H9 (cell line): ENCODE measurements around the gene AFDN. TPM values are rescaled to one million over a fixed set of nuclear protein-coding genes. Genes with fewer than 3 reads are reported as not detected.

Experiments used
- DNase-seq: peaks from one replicate; pipeline ENCODE4 v3.0.0-alpha.2; 2017
- H2AFZ ChIP-seq: one replicate; pipeline ENCODE4 v1.6.1; 2013; ENCODE audit warnings: mild to moderate bottlenecking, low read length, control low read depth, moderate library complexity
- H2AK5ac ChIP-seq: 2 replicates; pipeline ENCODE4 v1.6.1; 2013; ENCODE audit warnings: low read length, control low read depth, mixed read lengths; ENCODE audit not compliant: insufficient read length
- H2BK120ac ChIP-seq: one replicate; pipeline ENCODE4 v1.6.1; 2013; ENCODE audit warnings: low read depth, mild to moderate bottlenecking, low read length, control low read depth, inconsistent platforms; ENCODE audit not compliant: poor library complexity, severe bottlenecking
- H2BK12ac ChIP-seq: 2 replicates; pipeline ENCODE4 v1.6.1; 2013; ENCODE audit warnings: low read length, control low read depth, mixed read lengths, low read depth; ENCODE audit not compliant: insufficient read length
- H2BK15ac ChIP-seq: 2 replicates; pipeline ENCODE4 v1.6.1; 2013; ENCODE audit warnings: low read depth, low read length, control low read depth
- H2BK20ac ChIP-seq: one replicate; pipeline ENCODE4 v1.6.1; 2013; ENCODE audit warnings: low read depth, mild to moderate bottlenecking, low read length, control low read depth, inconsistent platforms; ENCODE audit not compliant: poor library complexity, severe bottlenecking
- H2BK5ac ChIP-seq: 2 replicates; pipeline ENCODE4 v1.6.1; 2013; ENCODE audit warnings: low read length, control low read depth, mixed read lengths; ENCODE audit not compliant: insufficient read length
- H3K14ac ChIP-seq: 2 replicates; pipeline ENCODE4 v1.6.1; 2013; ENCODE audit warnings: low read length, control low read depth; ENCODE audit not compliant: insufficient read depth
- H3K18ac ChIP-seq: 2 replicates; pipeline ENCODE4 v1.6.1; 2013; ENCODE audit warnings: low read depth, mild to moderate bottlenecking, mixed read lengths, low read length, control low read depth; ENCODE audit not compliant: insufficient read length
- H3K23ac ChIP-seq: 2 replicates; pipeline ENCODE4 v1.6.1; 2013; ENCODE audit warnings: low read length, control low read depth, mixed read lengths, low read depth; ENCODE audit not compliant: insufficient read length
- H3K23me2 ChIP-seq: 2 replicates; pipeline ENCODE4 v1.6.1; 2013; ENCODE audit warnings: low read depth, mild to moderate bottlenecking, mixed read lengths, low read length, control low read depth; ENCODE audit not compliant: insufficient read length, poor library complexity, severe bottlenecking
- H3K27ac ChIP-seq: 2 replicates; pipeline ENCODE4 v1.5.1; 2013; ENCODE audit warnings: low read length, control low read depth, mixed read lengths, low read depth; ENCODE audit not compliant: insufficient read length
- H3K27me3 ChIP-seq: 2 replicates; pipeline ENCODE4 v1.6.1; 2013; ENCODE audit warnings: low read length, control low read depth, inconsistent platforms; ENCODE audit not compliant: insufficient read depth
- H3K4ac ChIP-seq: 2 replicates; pipeline ENCODE4 v1.6.1; 2013; ENCODE audit warnings: low read depth, mild to moderate bottlenecking, control low read depth, inconsistent platforms, low read length, moderate library complexity
- H3K4me1 ChIP-seq: 2 replicates; pipeline ENCODE4 v1.6.1; 2013; ENCODE audit warnings: low read length, control low read depth, inconsistent platforms; ENCODE audit not compliant: insufficient read depth
- H3K4me2 ChIP-seq: 2 replicates; pipeline ENCODE4 v1.6.1; 2013; ENCODE audit warnings: low read length, control low read depth, mixed read lengths; ENCODE audit not compliant: insufficient read length, insufficient read depth
- H3K56ac ChIP-seq: 2 replicates; pipeline ENCODE4 v1.6.1; 2013; ENCODE audit warnings: low read depth, mild to moderate bottlenecking, mixed read lengths, low read length, control low read depth; ENCODE audit not compliant: insufficient read length
- H3K79me1 ChIP-seq: 2 replicates; pipeline ENCODE4 v1.6.1; 2013; ENCODE audit warnings: low read depth, mild to moderate bottlenecking, moderate library complexity, low read length, control low read depth, inconsistent platforms; ENCODE audit not compliant: insufficient read depth, poor library complexity, severe bottlenecking
- H3K79me2 ChIP-seq: 2 replicates; pipeline ENCODE4 v1.6.1; 2013; ENCODE audit warnings: low read length, control low read depth, inconsistent platforms; ENCODE audit not compliant: insufficient read depth
- H3K9ac ChIP-seq: 2 replicates; pipeline ENCODE4 v1.6.1; 2013; ENCODE audit warnings: low read length, control low read depth, mixed read lengths; ENCODE audit not compliant: insufficient read length; ENCODE audit errors: extremely low read depth
- H3K9me3 ChIP-seq: one replicate; pipeline ENCODE4 v1.6.1; 2013; ENCODE audit warnings: low read depth, low read length, inconsistent platforms; ENCODE audit not compliant: control insufficient read depth
- H3T11ph ChIP-seq: one replicate; pipeline ENCODE4 v1.6.1; 2013; ENCODE audit warnings: mild to moderate bottlenecking, low read length, control low read depth, inconsistent platforms
- H4K20me1 ChIP-seq: one replicate; pipeline ENCODE4 v1.6.1; 2013; ENCODE audit not compliant: control insufficient read depth, insufficient read length, insufficient read depth
- H4K5ac ChIP-seq: 2 replicates; pipeline ENCODE4 v1.6.1; 2013; ENCODE audit warnings: low read depth, mild to moderate bottlenecking, mixed read lengths, low read length, control low read depth; ENCODE audit not compliant: insufficient read length
- H4K8ac ChIP-seq: replicated peaks from 2 replicates; pipeline ENCODE4 v1.6.1; 2013; ENCODE audit warnings: low read length, control low read depth, mixed read lengths, low read depth; ENCODE audit not compliant: insufficient read length
- H4K91ac ChIP-seq: 2 replicates; pipeline ENCODE4 v1.6.1; 2013; ENCODE audit warnings: low read depth, mild to moderate bottlenecking, moderate library complexity, mixed read lengths, low read length, control low read depth; ENCODE audit not compliant: insufficient read length
- H3K27ac Mint-ChIP-seq, 3 experiments: 2 replicates in 2 of 3; 3 replicates in 1 of 3; pipeline ENCODE4 v1.8.0; 2020 to 2021; ENCODE audit warnings: mixed read lengths in 3 of 3, mild to moderate bottlenecking in 1 of 3, moderate library complexity in 1 of 3
- H3K27me3 Mint-ChIP-seq: 2 replicates; pipeline ENCODE4 v1.8.0; 2021; ENCODE audit warnings: low read depth, mild to moderate bottlenecking, moderate library complexity, mixed read lengths
- H3K36me3 Mint-ChIP-seq, 3 experiments: 2 replicates in 2 of 3; 3 replicates in 1 of 3; pipeline ENCODE4 v1.8.0; 2020 to 2021; ENCODE audit warnings: low read depth in 3 of 3, mixed read lengths in 3 of 3; ENCODE audit not compliant: insufficient read depth in 1 of 3
- H3K4me1 Mint-ChIP-seq, 2 experiments: 2 replicates each; pipeline ENCODE4 v1.8.0; 2020; ENCODE audit warnings: mixed read lengths in 2 of 2
- H3K4me3 Mint-ChIP-seq, 2 experiments: 2 replicates in 1 of 2; 3 replicates in 1 of 2; pipeline ENCODE4 v1.8.0; 2020 to 2021; ENCODE audit warnings: mild to moderate bottlenecking in 2 of 2, mixed read lengths in 2 of 2, moderate library complexity in 1 of 2
- H3K9me3 Mint-ChIP-seq, 2 experiments: 2 replicates in 1 of 2; 3 replicates in 1 of 2; pipeline ENCODE4 v1.8.0; 2020; ENCODE audit warnings: mild to moderate bottlenecking in 2 of 2, mixed read lengths in 2 of 2, moderate library complexity in 1 of 2
- WGBS: extraction: QIAGEN DNeasy Blood & Tissue Kit; methylation state at CpG from one replicate; pipeline ENCODE4 v1.1.7; 2013; ENCODE audit warnings: missing lambda C conversion rate, low lambda C conversion rate, mixed read lengths; ENCODE audit not compliant: insufficient read length; ENCODE audit errors: extremely low coverage; 5-methylcytosine and 5-hydroxymethylcytosine counted together
- total RNA-seq: library from RNA; stranded (reverse); gene quantifications from 2 replicates; pipeline ENCODE4 v1.2.1, GENCODE V29; 2021
- TF ChIP-seq, protein P1 (sequence below): fragments of 200-600 bp; sonication (generic); conservative IDR thresholded peaks from 3 replicates; pipeline ENCODE4 v1.8.0; 2021; ENCODE audit warnings: antibody characterized with exemption, mild to moderate bottlenecking

Gene AFDN
- total RNA-seq, 1 experiment from 2014 or later = 157 TPM

DNA sequence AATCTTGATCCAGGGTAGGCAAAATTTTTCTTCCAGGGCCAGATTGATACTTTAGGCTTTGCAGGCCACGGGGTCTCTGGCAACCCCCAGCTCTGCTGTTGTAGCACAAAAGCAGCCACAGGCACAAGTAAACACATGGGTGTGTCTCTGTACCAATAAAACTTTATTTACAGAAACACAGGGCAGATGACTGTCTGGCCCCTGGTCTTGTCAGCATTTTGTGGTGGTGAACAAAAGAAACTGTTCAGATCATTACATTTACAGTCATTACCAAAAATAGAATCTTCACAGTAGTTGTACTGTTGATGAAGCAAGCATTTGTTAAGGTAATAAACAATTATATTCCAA lies 125.8 kb downstream of the AFDN start:
- no peak overlapping the region for H2BK20ac ChIP-seq
- no peaks in the 10 kb centered on the region for H3K79me2 ChIP-seq
- no peaks in the 10 kb centered on the region for H4K20me1 ChIP-seq
- no peak overlapping the region for H3K23ac ChIP-seq
- H2BK15ac ChIP-seq = no peak overlapping the region
- no peak overlapping the region for H2BK5ac ChIP-seq
- no peak overlapping the region for H2BK120ac ChIP-seq
- H3K27me3 Mint-ChIP-seq = no peaks in the 10 kb centered on the region
- H3K4ac ChIP-seq = no peak overlapping the region
- TF ChIP-seq, protein P1, sequence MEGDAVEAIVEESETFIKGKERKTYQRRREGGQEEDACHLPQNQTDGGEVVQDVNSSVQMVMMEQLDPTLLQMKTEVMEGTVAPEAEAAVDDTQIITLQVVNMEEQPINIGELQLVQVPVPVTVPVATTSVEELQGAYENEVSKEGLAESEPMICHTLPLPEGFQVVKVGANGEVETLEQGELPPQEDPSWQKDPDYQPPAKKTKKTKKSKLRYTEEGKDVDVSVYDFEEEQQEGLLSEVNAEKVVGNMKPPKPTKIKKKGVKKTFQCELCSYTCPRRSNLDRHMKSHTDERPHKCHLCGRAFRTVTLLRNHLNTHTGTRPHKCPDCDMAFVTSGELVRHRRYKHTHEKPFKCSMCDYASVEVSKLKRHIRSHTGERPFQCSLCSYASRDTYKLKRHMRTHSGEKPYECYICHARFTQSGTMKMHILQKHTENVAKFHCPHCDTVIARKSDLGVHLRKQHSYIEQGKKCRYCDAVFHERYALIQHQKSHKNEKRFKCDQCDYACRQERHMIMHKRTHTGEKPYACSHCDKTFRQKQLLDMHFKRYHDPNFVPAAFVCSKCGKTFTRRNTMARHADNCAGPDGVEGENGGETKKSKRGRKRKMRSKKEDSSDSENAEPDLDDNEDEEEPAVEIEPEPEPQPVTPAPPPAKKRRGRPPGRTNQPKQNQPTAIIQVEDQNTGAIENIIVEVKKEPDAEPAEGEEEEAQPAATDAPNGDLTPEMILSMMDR = no peak
- no peak overlapping the region for H3K4me2 ChIP-seq
- no peaks in the 10 kb centered on the region for H3K23me2 ChIP-seq
- no peaks in the 10 kb centered on the region for H3K4me1 ChIP-seq
- H3K79me1 ChIP-seq = peaks cover 3% of the 10 kb centered on the region
- no peak overlapping the region for H2AK5ac ChIP-seq
- H4K8ac ChIP-seq = no peak overlapping the region
- H3K27ac ChIP-seq = no peak overlapping the region
- H3K18ac ChIP-seq = no peak overlapping the region
- H3K9me3 ChIP-seq = no peaks in the 10 kb centered on the region
- no peak overlapping the region for H2AFZ ChIP-seq
- H2BK12ac ChIP-seq = no peak overlapping the region
- H3K4me3 Mint-ChIP-seq = no peak overlapping the region
- H4K5ac ChIP-seq = no peak overlapping the region
- H3K36me3 Mint-ChIP-seq = peaks cover 44 to 68% (median 66%) of the 10 kb centered on the region in 3 experiments; a peak in 6 of 7 replicates
- H4K91ac ChIP-seq = no peak overlapping the region
- no peak overlapping the region for H3T11ph ChIP-seq
- H3K56ac ChIP-seq = no peak overlapping the region
- H3K9ac ChIP-seq = no peak overlapping the region
- H3K27ac Mint-ChIP-seq = no peak overlapping the region
- no peaks in the 10 kb centered on the region for H3K9me3 Mint-ChIP-seq
- no peaks in the 10 kb centered on the region for H3K4me1 Mint-ChIP-seq
- no peak overlapping the region for H3K14ac ChIP-seq
- no CpG with 5 or more reads among the region's 1 CpG for WGBS
- H3K27me3 ChIP-seq = no peaks in the 10 kb centered on the region; the same call in 1 of the 2 replicates
- DNase-seq = no peak
